ENCODE results near the gene GXYLT1.
"Not testable (repeated sequence)": the region's sequence is repeated elsewhere in the genome, so short reads cannot be mapped to it uniquely, and the experiment has no call there.

The GXYLT1 gene

GRCh38 chr12:42144158-42144407 lies 591 bp downstream of the GXYLT1 start:
- DNase-seq (ENCODE audit: low read depth): no peak

DNA sequence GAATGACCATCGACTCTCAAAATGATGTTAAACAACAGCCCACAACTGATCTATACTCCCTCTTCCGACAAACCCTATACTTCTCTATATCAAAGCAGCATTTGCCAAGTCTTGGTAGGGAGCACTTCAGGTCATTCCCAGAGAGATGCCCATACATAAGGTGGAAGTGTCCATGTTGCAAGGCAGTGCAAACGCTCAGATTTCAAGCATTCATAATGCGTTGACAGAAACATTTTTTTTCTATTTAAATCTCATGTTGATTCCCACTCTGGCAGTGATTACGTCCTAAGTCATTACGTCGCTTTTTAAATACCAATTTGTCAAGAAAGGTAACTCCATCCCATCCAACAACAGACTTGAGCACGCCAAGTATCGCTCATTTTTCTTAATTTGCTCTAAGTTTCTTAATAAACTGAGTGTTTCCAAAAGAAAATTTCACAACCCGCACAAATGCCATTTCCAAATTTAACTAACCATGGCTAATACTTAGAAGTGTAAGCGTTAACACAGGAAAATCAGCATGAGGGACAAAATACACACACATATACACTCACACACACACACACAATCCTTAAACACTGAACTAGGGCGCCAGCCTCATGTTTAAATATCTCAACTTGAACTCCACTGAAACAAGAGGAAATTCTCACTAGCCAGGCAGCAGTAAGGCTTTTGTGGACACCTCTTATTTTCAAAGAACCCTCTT lies 1.1 kb downstream of the GXYLT1 start:
- DNase-seq (ENCODE audit: low read depth): no peak

GRCh38 chr12:42141981-42142606 lies 2.6 kb downstream of the GXYLT1 start:
- no peak for DNase-seq (ENCODE audit: low read depth)

- DNase-seq (ENCODE audit: low read depth): no peak
Measured at GRCh38 chr12:42140901-42141300, 3.8 kb downstream of the GXYLT1 start.

- no peak for DNase-seq (ENCODE audit: low read depth)
Measured at GRCh38 chr12:42135259-42135814, 9.3 kb downstream of the GXYLT1 start.

DNA sequence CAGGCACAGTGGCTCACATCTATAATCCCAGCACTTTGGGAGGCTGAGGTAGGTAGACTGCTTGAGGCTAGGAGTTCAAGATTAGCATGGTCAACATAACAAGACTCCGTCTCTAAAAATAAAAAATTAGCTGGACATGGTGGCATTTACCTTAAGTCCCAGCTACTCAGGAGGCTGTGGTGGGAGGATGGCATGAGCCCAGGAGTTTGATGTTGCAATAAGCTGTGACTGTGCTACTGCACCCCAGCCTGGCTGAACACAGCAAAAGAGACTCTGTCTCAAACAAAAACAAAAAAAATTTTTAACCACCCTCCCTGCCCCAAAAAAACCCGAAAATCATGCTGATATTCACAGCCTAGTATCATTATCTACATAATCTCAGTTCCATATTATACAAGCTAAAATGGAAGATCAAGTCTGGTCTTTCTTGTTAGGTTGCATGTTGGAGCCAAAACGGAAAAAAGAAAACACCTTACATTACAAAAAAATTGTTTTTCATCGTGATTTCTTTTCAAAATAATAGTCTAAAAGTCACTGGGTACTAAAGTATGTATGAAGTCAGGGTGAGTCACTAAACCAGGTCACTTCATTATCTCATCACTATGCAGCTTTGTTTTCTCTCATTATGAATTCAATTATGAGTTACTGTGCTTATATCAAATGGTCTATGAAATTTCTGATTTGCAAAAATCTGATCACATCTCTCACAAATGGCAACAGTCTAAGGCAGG lies 13.8 kb downstream of the GXYLT1 start:
- DNase-seq (ENCODE audit: low read depth): no peak

DNA sequence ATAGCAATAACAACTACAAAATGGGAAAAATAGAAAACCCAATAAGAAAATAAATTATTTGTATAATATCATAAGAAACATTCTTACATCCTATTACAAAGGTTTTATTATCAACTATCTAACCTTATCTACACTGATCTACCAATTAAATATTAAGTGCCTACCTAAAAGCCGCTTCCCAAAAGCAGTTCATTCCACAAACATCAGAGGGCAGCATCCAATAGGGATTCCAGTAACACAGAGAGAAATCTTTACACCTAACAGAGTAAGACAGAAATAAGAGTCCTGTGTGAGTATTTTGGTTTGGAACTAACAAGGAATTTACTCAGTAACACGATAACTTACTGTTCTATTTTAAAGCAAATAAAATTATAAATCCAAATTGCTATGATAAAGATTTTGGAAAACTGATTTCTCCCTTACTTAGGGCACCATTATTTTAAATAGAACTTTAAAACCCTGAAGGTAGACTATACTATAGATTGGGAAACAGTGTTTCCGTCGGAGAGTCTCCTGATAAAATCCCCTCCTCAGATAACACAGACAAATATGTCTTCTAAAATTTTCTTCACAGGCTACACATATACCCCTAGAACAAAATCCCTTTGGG lies 15.0 kb downstream of the GXYLT1 start:
- no peak for DNase-seq (ENCODE audit: low read depth)

GRCh38 chr12:42128888-42129287 lies 15.8 kb downstream of the GXYLT1 start:
- DNase-seq (ENCODE audit: low read depth): no peak

GRCh38 chr12:42128327-42128726 lies 16.3 kb downstream of the GXYLT1 start:
- no peak for DNase-seq (ENCODE audit: low read depth)

- no peak for DNase-seq (ENCODE audit: low read depth)
Measured at GRCh38 chr12:42126963-42127362, 17.7 kb downstream of the GXYLT1 start.

- no peak for DNase-seq (ENCODE audit: low read depth)
Measured at GRCh38 chr12:42125388-42125767, 19.3 kb downstream of the GXYLT1 start.

- DNase-seq (ENCODE audit: low read depth): no peak
Measured at GRCh38 chr12:42124764-42125387, 19.8 kb downstream of the GXYLT1 start.

DNA sequence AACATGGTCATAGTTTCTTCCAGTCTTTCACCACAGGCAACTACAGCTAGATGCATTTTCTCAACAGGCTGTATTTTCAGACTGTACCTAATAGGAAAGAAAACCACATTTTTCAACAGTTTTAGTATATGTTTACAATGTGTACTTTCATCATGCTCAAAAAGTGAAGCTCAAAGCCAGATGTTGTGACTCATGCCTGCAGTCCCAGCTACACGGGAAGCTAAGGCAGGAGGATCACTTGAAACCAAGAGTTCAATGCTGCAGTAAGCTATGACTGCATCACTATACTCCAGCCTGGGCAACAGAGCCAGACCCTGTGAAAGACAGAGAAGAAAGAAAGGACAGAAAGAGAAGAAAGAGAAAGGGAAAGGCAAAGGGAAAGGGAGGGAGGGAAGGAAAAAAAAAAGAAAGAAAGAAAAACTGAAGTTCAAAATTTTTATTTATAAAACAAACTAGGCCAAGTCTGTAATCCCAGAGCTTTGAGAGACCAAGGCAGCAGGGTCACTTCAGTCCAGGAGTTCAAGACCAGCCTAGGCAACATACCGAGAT lies 25.5 kb downstream of the GXYLT1 start:
- DNase-seq (ENCODE audit: low read depth): no peak

GRCh38 chr12:42118136-42118879 lies 26.4 kb downstream of the GXYLT1 start:
- no peak for DNase-seq (ENCODE audit: low read depth)

GRCh38 chr12:42109031-42109430 lies 35.6 kb downstream of the GXYLT1 start:
- no peak for DNase-seq (ENCODE audit: low read depth)

DNA sequence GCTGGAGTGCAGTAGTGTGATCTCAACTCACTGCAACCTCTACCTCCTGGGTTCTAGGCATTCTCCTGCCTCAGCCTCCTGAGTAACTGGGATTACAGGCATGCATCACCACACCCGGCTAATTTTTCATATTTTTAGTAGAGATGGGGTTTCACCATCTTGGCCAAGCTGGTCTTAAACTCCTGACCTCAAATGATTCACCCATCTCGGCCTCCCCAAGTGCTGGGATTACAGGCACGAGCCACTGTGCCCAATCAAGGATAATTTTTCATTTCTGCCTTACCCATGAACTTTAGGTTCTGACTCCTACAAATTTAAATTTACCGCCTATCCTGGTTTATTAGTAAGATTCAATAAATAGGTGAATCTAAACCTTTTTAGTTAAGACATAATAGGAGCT lies 37.9 kb downstream of the GXYLT1 start:
- not testable (repeated sequence) for DNase-seq (ENCODE audit: low read depth)

GRCh38 chr12:42104784-42105183 lies 39.9 kb downstream of the GXYLT1 start:
- DNase-seq (ENCODE audit: low read depth): no peak

- no peak for DNase-seq (ENCODE audit: low read depth)
Measured at GRCh38 chr12:42104087-42104486, 40.6 kb downstream of the GXYLT1 start.

- DNase-seq (ENCODE audit: low read depth): no peak
Measured at GRCh38 chr12:42103155-42103554, 41.5 kb downstream of the GXYLT1 start.

- no peak for DNase-seq (ENCODE audit: low read depth)
Measured at GRCh38 chr12:42102720-42103119, 42.0 kb downstream of the GXYLT1 start.

DNA sequence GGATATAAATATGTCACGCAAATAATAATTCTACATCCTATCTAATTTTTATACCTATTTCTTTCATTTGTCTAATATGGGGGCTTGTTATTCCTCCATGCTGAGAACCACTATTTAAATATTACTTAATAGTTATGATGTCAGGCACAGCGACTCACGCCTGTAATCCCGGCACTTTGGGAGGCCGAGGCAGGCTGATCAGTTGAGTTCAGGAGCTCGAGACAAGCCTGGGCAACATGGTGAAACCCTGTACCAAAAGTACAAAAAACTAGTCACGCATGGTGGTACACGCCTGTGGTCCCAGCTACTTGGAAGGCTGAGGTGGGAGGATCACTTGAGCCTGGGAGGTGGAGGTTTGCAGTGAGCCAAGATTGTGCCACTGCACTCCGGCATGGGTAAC lies 45.2 kb downstream of the GXYLT1 start:
- DNase-seq (ENCODE audit: low read depth): no peak

Data from activated T-cell treated with anti-CD3 and anti-CD28 coated beads for 24 hours (primary cell).